Skin of body (tissue), 2 donors: ENCODE data around the gene CCL25. TPM values are rescaled to one million over a fixed set of nuclear protein-coding genes. Genes with fewer than 3 reads are reported as not detected.

Experiments used
- DNase-seq: peaks from one replicate; lab custom pipeline; 2025; lab: John Stamatoyannopoulos, UW
- total RNA-seq: library from RNA; depleted of rRNA; stranded (reverse); fragments of >200 nt; gene quantifications from one replicate; pipeline ENCODE4 v1.2.3, GENCODE V29; 2014

The CCL25 gene
- total RNA-seq, 1 donor from 2014 or later: 0.39 TPM

DNA sequence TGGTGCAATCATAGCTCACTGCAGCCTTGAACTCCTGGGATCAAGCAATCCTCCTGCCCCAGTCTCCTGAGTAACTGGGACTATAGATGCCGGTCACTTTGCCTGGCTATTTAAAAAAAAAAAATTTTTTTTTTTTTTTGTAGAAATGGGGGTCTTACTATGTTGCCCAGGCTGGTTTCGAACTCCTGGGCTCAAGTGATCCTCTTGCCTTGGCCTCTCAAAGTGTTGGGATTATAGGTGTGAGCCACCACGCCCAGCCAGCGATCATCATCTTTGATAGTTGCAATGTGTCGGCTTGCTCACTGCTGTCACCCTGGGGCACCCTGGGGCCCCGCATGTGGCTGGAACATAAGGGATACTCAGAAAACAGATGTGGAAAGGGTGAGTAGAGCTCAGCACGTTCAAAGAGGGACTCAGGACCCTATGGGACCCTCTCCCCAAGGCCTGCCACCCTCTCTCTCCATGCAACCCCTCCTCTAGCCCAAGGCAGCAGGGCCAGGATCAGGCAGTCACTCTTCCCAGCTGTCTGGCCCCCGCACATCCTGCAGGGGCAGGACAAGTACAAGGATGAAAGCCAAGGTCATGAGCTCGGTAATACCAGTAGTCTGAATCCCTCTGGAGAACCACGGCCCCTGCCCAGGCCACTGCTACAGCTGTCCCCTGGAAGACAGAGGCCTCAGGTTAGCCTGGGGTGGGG lies 6.5 kb upstream of the CCL25 start:
- no peak for DNase-seq

DNA sequence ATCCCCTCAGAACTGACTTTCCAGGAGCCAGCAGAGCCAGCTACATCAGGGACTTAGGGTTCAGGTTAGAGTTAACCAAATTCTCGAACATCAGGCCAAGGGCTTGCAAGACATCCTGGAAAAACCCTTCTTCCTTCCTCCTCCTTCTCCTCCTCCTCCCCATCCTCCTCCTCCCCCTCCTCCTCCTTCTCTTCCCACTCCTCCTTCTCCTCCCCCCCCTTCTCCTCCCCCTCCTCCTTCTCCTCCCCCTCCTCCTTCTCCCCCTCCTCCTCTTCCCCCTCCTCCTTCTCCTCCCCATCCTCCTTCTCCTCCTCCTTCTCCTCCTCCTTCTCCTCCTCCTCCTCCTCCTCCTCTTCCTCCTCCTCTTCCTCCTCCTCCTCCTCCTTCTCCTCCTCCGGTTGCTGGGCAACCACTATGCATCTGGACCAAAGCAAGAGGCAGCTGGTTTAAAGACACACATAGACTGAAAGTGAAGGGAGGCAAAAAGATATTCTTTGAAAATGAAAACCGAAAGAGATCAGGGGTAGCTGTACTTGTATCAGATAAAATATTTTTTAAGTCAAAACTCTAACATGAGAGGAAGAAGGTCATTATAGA lies 5.9 kb upstream of the CCL25 start:
- no peak for DNase-seq

DNA sequence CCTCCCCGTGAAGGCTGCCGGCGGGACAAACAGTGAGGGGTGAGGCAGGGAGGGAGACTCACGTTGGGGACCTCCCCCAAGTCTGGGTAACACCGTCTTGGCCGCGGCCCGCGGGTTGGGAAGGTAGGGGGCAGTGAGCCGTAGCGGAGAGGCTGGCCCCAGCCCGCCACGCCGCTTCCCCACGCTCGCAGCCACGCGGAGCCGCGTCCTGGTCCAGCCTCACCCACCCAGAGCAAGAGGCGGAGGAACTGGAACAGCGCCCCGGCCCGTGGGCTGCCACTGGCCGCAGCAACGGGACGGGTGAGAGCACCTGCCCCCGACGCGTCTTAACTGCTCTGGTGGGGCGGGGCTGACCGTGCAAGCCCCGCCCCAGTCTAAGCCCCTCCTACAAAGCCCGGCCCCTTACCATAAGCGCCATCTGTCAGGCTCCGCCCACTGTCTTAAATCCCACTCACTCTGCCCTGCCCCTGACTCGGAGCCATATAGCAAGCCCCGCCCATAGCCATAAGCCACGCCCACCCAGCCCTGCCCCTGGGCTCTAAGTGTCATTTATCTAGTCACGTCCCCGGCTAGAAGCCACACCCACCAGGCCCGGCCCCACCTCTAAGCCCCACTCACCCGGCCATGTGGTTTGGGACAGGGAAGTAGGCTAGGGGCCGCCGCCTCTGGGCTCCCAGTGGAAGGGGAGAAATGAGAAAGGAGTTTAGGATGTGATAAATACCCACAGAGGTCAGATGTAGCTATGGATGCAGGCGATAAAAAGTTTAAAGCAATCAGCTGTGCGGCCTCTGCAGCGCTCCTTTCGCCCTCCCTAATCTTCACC lies 2.1 kb upstream of the CCL25 start:
- peak; percentile 44 for DNase-seq

DNA sequence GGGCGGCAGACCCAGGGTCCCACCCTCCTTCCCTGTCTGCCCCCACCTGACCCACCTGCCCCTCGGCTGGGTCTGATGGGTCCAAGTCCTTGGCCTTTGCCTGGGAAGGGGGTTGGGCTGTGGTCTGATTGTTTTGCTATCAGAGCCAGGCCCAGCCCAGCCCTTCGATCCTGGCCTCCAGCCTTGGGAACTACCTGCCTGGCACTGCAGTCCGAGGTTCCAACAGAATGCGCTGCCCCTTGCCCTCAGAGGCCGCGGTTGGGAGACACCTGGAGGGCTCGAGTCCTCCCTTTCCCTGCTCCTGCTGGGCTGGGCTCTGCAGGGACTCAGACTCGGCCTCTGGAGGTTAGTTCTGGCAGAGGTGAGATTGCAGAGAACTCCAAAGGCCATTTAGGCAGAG lies 1.6 kb downstream of the CCL25 start:
- no peak for DNase-seq

DNA sequence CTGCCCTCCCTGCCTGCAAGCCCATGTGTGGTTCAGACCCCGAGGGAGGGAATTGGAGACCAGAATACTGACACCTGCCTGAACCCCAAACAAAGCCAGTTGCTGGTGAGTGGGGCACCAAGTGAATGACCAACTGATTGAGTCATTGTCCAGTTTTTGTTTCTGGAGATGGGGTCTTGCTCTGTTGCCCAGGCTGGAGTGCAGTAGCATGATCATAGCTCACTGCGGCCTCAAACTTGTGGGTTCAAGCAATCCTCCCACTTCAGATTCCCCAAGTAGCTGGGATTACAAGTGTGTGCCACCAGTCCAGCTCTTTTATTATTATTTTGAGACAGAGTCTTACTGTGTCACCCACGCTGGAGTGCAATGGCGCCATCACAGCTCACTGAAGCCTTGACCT lies 4.0 kb downstream of the CCL25 start:
- no peak for DNase-seq

DNA sequence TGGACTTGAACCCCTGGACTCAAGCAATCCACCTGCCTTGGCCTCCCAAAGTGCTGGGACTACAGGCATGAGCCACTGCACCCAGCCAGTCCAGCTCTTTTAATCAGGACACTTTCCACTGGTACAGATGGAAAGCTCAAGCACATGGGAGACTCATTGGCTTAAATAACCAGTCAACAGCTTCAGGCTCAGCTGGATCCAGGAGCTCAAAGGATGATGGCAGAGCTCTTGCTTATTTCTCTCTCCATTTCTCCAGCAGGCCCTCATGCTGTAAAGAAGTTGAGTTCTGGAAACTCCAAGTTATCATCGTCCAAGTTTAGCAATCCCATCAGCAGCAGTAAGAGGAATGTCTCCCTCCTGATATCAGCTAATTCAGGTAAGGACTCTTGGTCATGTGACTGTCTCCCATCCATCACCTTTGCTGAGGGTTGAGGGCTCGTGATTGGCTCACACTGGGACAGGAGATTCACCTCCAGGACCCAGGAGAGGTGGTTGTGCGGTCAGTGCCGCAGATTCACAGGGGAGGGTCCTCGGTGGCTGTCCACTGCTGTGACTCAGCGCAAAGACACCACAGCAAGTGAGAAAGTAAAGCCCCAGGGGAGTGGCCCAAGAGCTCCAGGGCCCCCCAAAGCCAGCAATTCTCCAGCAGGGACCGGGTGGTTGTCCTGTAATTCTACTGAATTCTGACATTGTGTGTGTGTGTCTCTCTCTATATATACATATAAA lies 5.1 kb downstream of the CCL25 start:
- DNase-seq: no peak

DNA sequence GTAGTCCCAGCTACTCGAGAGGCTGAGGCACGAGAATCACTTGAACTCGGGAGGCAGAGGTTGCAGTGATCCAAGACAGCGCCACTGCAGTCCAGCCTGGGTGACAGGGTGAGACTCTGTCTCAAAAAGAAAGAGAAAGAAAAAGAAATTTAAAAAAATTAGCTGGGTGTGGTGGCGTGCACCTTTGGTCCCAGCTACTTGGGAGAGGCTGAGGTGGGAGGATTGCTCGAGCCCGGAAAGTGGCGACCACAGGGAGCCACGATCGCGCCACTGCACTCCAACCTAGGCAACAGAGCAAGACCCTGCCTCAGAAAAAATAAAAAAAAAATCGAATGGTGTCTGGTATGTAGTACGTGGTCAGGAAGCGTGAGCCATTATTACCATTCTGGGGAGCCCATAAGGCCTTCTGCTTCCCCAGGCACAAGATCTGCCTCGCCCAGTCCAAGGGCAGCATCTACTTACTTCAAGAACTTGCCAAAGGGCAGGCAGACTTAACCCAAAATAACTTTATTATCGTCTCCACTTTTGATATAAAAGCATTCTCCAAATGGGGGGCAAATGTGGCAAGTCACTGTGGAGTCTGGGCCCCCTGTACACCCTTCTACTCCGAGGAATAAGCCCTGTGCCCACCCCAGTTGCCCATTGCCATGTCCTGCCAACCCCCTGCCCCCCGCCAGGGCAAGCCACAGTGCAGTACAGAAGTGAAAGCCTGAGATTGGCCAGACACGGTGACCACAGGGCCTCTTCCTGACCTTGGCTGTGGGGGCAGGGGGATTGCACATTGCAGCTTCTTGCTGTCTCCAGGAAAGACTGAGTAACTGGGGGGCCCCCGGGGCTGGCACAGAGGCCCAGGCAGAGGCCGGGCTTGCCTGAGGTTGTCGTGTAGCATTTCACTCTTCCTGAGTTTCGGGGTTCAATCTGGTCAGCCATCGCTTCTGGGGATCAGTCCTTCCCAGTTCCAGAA lies 12.6 kb downstream of the CCL25 start:
- DNase-seq: no peak

DNA sequence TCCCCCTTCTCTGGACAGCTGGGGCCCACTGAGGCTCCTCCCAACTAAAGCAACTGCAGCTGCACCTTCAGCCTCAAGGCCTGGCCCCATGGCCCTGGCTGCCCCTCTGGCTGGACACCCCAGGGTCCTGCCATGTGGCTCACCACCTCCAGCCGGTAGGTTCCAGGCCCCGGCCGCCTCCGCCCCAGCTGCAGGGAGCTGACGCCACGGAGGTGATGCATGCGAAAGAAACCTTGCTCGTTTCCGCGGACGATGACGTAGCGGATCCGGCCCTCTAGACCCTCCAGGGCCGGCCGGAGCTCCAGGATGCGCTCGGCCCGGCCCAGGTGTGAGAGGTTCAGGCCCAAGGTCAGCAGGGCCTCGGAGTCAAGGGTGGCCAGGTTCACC lies 13.3 kb downstream of the CCL25 start:
- DNase-seq: no peak

DNA sequence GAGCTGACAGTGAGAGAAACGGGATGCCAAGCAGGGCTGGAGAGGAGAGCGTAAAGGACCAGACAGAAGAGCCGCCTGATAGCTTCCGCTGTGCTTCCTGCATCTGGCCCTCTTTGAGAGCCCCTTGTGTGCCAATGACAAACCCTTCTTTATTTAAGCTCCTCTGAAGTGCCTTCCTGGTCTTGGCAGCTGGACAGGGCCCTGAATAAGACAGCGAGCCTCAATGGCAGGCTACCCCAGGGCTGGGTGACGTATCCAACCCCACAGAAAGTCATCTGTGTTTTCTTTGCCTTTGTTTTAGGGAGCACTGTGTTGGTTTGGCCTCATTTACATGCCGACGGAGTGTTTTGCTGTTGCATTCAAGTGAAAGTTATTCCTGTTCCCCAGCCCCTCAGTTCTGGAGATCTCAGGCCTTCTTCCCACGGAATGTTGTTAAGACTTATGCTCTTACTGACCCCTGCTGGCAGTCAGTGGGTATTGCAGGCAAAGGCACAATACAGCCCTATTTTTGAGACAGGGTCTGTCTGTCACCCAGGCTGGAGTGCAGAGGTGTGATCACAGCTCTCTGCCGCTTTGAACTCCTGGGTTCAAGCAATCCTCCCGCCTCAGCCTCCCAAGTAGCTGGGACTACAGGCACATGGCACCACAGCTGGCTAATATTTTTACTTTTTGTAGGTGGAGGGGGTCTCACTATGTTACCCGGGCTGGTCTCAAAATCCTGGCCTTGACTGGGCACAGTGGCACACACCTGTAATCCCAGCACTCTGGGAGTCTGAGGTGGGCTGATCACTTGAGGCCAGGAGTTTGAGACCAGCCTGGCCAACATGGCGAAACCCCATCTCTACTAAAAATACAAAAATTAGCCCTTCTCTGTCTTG lies 16.8 kb downstream of the CCL25 start:
- DNase-seq: no peak

DNA sequence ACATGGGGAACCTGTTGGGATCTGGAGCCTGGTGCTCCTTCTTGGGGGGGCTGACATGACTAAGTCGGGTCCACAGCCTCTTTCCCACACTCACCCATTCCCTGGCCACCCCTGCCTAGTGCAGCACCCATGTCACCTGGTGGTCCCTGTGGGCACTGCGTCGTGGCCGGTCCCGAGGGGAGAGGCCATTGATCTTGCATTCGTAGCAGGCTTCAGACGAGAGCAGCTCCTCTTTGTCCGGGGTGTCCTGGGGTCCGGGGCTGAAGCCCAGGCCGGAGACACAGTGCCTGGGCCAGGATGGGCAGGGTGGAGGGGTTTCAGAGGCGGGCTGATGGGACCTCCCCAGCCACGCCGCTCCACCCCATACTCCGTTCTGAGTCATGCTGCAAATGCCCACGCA lies 19.4 kb downstream of the CCL25 start:
- DNase-seq: no peak

DNA sequence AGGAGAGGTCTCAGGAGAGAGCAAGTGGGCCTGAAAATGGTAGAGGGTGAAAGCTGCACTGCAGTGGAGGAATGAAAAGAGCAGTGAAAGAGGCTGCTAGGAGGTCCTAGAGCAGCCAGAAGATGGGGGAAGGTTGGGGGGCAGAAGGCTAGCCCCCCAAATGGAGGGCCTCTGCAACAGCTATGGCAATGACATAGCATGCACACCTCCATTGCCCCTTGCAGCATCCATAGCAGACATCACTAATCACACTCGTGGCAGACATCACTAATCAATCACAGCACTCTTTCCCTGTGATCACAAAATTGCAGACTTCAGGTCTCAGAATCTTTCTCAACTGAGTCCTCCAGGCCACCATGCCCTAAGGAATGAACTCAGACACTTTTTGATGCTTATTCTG lies 21.9 kb downstream of the CCL25 start:
- DNase-seq: no peak

DNA sequence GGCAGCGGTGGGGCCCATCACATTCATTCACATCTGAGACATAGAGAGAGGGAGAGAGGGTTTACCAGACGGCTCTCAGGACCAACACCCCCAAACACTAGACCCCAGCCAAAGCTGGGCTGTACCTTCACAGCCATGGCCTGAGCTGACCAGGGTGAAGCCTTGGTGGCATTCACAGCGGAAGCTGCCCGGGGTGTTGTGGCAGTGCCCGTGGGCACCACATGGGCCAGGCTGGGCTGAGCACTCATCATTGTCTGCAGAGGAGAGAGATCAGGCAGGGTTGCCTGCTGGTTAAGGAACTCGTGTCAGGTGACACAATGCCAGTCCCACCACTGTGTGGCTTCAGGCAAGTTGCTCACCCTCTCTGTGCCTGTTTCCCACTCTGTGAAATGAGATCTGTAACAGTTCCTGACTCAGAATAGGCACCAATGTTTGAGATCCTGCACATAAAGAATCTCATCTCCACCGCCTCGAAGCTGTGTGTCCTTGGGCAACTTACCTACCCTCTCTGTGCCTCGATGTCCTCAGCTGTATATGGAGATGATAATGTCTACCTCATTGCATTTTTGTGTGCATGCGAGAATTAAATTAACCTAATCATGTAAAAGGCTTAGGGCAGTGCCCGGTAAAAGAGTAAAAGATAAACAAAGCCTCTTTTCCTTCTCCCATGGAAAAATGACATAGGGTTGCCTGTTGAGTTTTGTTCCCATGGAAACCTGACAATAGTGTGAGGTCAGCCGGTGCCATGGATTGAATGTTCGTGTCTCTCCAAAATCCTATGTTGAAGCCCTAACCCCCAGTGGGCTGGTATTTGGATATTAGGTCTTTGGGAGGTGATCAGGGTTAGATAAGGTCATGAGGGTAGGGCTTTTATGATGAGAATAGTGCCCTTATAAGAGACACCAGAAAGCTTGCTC lies 22.9 kb downstream of the CCL25 start:
- no peak for DNase-seq

DNA sequence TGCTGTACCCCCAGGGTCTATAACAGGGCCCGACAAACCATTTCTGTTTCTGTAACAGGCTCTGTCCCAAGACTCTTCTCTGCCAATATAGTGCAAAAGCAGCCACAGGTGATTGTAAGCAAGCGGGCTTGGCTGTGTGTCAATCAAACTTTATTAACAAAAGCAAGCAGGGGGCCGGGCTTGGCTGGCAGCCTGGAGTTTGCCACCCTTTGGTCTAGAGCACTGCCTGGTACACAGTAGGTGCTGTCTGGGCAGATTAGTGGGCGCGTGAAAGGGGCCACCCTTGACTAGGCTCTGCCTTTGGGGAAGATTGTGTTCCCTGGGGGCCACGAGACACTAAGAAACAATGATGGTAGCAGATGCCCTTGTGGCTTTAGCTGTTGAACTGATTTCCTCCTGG lies 27.4 kb downstream of the CCL25 start:
- no peak for DNase-seq

DNA sequence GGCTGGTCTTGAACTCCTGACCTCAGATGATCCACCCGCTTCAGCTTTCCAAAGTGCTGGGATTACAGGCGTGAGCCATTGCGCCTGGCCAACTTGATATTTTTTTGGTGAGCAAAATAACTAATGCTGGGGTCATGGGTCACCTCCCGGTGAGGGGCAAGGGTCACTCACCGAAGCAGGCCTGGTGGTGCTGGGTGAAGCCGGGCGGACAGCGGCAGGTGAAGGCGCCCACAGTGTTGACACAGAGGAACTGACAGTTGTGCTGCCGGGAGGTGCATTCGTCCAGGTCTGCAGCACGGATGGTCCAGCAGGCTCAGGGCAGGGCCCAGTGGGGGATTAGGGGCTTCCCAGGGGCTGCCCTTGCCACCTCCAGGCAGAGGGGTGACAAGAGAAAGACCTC lies 28.3 kb downstream of the CCL25 start:
- no peak for DNase-seq

DNA sequence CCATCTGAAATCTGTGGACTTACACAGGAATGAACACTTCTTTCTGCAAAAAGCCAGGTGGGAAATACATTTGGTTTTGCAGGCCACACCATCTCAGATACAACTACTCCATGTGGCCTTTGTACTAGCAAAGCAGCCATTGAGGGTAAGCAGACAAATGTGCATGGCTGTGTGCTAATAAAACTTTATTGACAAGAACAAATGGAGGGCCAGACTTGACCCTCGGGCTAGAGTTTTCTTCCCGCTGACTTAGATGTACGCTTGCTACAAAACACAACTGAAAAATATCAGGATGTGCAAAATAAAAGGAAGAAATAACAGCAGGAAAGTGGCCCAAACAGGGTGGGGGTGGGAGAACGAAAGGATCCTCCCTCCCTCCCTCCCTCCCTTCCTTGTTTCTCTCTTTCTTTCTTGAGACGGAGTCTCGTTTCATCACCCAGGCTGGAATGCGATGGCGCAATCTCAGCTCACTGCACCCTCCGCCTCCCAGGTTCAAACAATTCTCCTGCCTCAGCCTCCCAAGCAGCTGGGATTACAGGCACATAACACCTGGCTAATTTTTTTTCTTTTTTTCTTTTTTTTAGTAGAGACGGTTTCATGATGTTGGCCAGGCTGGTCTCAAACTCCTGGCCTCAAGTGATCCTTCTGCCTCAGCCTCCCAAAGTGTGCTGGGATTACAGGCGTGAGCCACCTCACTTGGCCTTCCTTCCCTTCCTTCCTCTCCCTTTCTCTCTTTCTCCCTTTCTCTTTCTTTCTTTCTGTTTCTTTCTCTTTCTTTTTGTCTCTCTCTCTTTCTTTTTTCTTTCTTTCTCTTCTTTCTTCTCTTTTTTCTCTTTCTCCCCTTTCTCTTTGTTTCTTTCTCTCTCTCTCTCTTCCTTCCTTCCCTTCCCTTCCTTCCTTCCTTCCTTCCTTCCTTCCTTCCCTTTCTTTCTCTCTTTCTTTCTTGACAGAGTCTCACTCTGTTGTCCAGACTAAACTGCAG lies 29.3 kb downstream of the CCL25 start:
- DNase-seq: no peak

DNA sequence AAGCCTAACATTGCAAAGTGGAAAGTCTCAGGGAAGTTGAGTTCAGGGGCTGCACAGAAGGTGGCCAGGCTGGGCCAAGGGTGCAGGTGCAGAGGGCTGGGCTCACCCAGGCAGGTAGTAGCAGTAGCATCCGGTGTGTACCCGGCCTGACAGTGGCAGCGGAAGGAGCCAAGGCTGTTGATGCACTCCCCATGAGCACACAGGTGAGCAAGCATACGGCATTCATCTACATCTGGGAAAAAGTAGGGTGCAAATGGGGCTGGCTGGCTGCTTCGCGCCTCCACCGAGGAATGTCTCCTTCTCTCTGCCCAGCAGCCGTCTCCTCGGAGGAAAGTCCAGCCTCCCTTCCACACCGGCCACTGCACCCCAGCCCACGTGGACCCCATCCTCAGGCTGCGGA lies 30.6 kb downstream of the CCL25 start:
- DNase-seq: no peak

DNA sequence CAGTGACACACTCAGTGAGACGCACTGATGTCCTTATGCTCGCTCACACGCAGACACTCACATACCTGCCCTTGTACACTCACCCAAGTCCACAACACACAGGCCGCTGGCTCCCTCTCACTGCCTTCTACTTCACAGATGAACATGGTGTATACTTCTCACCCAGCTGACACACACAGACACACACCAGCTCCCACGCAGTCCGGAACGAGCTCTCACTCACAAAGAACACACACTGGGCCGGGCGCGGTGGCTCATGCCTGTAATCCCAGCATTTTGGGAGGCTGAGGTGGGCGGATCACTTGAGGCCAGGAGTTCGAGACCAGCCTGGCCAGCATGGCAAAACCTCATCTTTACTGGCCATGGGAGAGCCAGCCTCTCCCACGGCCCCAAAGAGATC lies 31.6 kb downstream of the CCL25 start:
- no peak for DNase-seq
